ENCODE results near the gene APPL2. TPM values are rescaled to one million over a fixed set of nuclear protein-coding genes. Genes with fewer than 3 reads are reported as not detected.

The APPL2 gene
- polyA plus RNA-seq, 3 donors: 6.4 to 19.8 (median 9.0) TPM

- no peaks in the 10 kb centered on the region for H3K79me2 ChIP-seq (ENCODE audit: insufficient read depth, low read length)
- Mint-ChIP-seq H3K27ac (no peak overlapping the region), H3K4me1 (peaks cover 5% of the 10 kb centered on the region), H3K9me3 (peaks cover 0 to 3% (median 0%) of the 10 kb centered on the region in 7 donors), H3K27me3 (ENCODE audit: low read depth in 3 of 3) (peaks cover 0 to 3% (median 3%) of the 10 kb centered on the region in 3 donors), H3K4me3 (no peak overlapping the region), H3K36me3 (no peaks in the 10 kb centered on the region)
- no CpG with 5 or more reads among the region's 3 CpGs for WGBS (ENCODE audit: insufficient coverage)
- no peaks in the 10 kb centered on the region for H3K4me1 ChIP-seq (ENCODE audit: control insufficient read depth in 1 of 2, insufficient read depth in 2 of 2, low read length in 2 of 2)
- DNase-seq: no peak
- H3K27ac ChIP-seq (ENCODE audit: low read depth in 1 of 2, low read length in 2 of 2): no peak overlapping the region
- H3K9me3 ChIP-seq (replicated peaks in 1 of 2; ENCODE audit: control insufficient read depth in 1 of 2, insufficient read depth in 1 of 2, low read length in 2 of 2): no peaks in the 10 kb centered on the region
- no peak overlapping the region for H3K4me3 ChIP-seq (replicated peaks in 1 of 3; ENCODE audit: low read depth in 2 of 3, low read length in 3 of 3)
- H3K4me2 ChIP-seq (replicated peaks; ENCODE audit: extremely low read depth, low read length, poor library complexity, severe bottlenecking): no peak overlapping the region
- no peaks in the 10 kb centered on the region for H3K27me3 ChIP-seq (ENCODE audit: control insufficient read depth in 2 of 2, insufficient read depth in 2 of 2, low read length in 2 of 2)
- no peak overlapping the region for H2AFZ ChIP-seq (ENCODE audit: insufficient read depth, low read depth, low read length, poor library complexity, severe bottlenecking)
- no peak overlapping the region for H3K9ac ChIP-seq (ENCODE audit: insufficient read depth, low read length, poor library complexity, severe bottlenecking)
- H4K20me1 ChIP-seq (ENCODE audit: insufficient read depth, low read length): no peaks in the 10 kb centered on the region
- intact Hi-C loops (cut with micrococcal nuclease): no loop called here
- no peak for TF ChIP-seq CTCF (IDR thresholded peaks at IDR 0.05)
- H3K36me3 ChIP-seq (replicated peaks in 1 of 2; ENCODE audit: control insufficient read depth in 1 of 2, insufficient read depth in 2 of 2, low read length in 2 of 2): no peaks in the 10 kb centered on the region
These were observed 36.2 kb upstream of the APPL2 start for GRCh38 chr12:105272152-105272551.

GRCh38 chr12:105271364-105271763 is 35.4 kb upstream of the APPL2 start:
- H3K9ac ChIP-seq (ENCODE audit: insufficient read depth, low read length, poor library complexity, severe bottlenecking): no peak overlapping the region
- DNase-seq: no peak
- no peaks in the 10 kb centered on the region for H3K9me3 ChIP-seq (replicated peaks in 1 of 2; ENCODE audit: control insufficient read depth in 1 of 2, insufficient read depth in 1 of 2, low read length in 2 of 2)
- Mint-ChIP-seq H3K4me3 (no peak overlapping the region), H3K9me3 (peaks cover 0 to 3% (median 0%) of the 10 kb centered on the region in 7 donors), H3K36me3 (no peaks in the 10 kb centered on the region), H3K27me3 (ENCODE audit: low read depth in 3 of 3) (peaks cover 0 to 3% (median 3%) of the 10 kb centered on the region in 3 donors), H3K27ac (no peak overlapping the region), H3K4me1 (peaks cover 2% of the 10 kb centered on the region)
- H4K20me1 ChIP-seq (ENCODE audit: insufficient read depth, low read length): no peaks in the 10 kb centered on the region
- no peaks in the 10 kb centered on the region for H3K79me2 ChIP-seq (ENCODE audit: insufficient read depth, low read length)
- H3K4me3 ChIP-seq (replicated peaks in 1 of 3; ENCODE audit: low read depth in 2 of 3, low read length in 3 of 3): no peak overlapping the region
- H3K27ac ChIP-seq (ENCODE audit: low read depth in 1 of 2, low read length in 2 of 2): no peak overlapping the region
- H3K27me3 ChIP-seq (ENCODE audit: control insufficient read depth in 2 of 2, insufficient read depth in 2 of 2, low read length in 2 of 2): no peaks in the 10 kb centered on the region
- H3K36me3 ChIP-seq (replicated peaks in 1 of 2; ENCODE audit: control insufficient read depth in 1 of 2, insufficient read depth in 2 of 2, low read length in 2 of 2): no peaks in the 10 kb centered on the region
- no peaks in the 10 kb centered on the region for H3K4me1 ChIP-seq (ENCODE audit: control insufficient read depth in 1 of 2, insufficient read depth in 2 of 2, low read length in 2 of 2)
- no CpG with 5 or more reads among the region's 1 CpG for WGBS (ENCODE audit: insufficient coverage)
- no peak overlapping the region for H3K4me2 ChIP-seq (replicated peaks; ENCODE audit: extremely low read depth, low read length, poor library complexity, severe bottlenecking)
- intact Hi-C loops (cut with micrococcal nuclease): no loop called here
- no peak for TF ChIP-seq CTCF (IDR thresholded peaks at IDR 0.05)
- no peak overlapping the region for H2AFZ ChIP-seq (ENCODE audit: insufficient read depth, low read depth, low read length, poor library complexity, severe bottlenecking)
